RWPE2 (cell line): ENCODE results near the gene USB1.

ENCODE experiments used
- ATAC-seq: fragments of 200-7000 bp; cut with Tn5 transposase; 3 replicates; pipeline ENCODE4 v1.9.1; 2021; ENCODE audit warnings: low read depth
- DNase-seq: peaks from one replicate; pipeline ENCODE4 v3.0.0-alpha.2; 2020; ENCODE audit warnings: low spot score
- H3K27ac ChIP-seq: fragments of 450-650 bp; 2 replicates; pipeline ENCODE4 v1.5.1; 2017; ENCODE audit warnings: mild to moderate bottlenecking; ENCODE audit not compliant: poor library complexity, severe bottlenecking
- H3K27me3 ChIP-seq: fragments of 250-450 bp; sonication (Bioruptor Pico); 2 replicates; pipeline ENCODE4 v1.5.1; 2021; ENCODE audit warnings: mild to moderate bottlenecking, moderate library complexity; ENCODE audit not compliant: insufficient read depth, poor library complexity, severe bottlenecking
- H3K36me3 ChIP-seq: fragments of 250-450 bp; sonication (Bioruptor Pico); 2 replicates; pipeline ENCODE4 v1.5.1; 2020; ENCODE audit warnings: low read depth, mild to moderate bottlenecking, moderate library complexity
- H3K4me1 ChIP-seq: fragments of 250-450 bp; sonication (Bioruptor Pico); 2 replicates; pipeline ENCODE4 v1.5.1; 2021; ENCODE audit warnings: mild to moderate bottlenecking, moderate library complexity; ENCODE audit not compliant: insufficient read depth, poor library complexity, severe bottlenecking
- H3K4me3 ChIP-seq: fragments of 250-450 bp; sonication (Bioruptor Pico); 2 replicates; pipeline ENCODE4 v1.5.1; 2021; ENCODE audit warnings: mild to moderate bottlenecking, moderate library complexity; ENCODE audit not compliant: severe bottlenecking
- H3K9me3 ChIP-seq: fragments of 250-450 bp; sonication (Bioruptor Pico); 2 replicates; pipeline ENCODE4 v1.5.1; 2021; ENCODE audit warnings: mild to moderate bottlenecking, moderate library complexity; ENCODE audit not compliant: severe bottlenecking
- TF ChIP-seq, protein P1 (sequence below): fragments of 450-650 bp; IDR thresholded peaks from one replicate; pipeline ENCODE4 v1.5.1; 2017; ENCODE audit warnings: mild to moderate bottlenecking, moderate library complexity; ENCODE audit not compliant: poor library complexity, severe bottlenecking

Gene USB1

DNA sequence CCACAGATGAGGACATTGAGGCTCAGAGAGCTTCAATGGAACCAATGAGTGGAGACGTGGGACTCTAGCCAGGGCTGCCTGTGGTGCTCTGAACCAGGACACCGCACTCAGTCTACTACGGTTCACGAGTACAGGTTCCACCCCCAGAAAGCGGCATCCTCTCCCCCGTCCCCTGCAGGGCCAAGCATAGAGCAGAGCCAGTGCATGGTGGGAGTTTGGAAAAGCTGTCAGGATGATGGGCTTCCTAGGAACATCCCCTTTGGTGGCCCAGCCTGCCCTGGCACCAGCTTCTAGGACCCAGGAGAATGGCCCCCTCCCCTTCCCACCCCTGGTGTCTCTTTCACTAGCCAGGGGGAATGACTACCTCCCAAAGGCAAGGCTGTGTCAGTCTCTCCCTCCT, 9.1 kb upstream of the USB1 start:
- DNase-seq (no peak), ATAC-seq (no peak)
- Histone ChIP-seq H3K27ac (no peak overlapping the region), H3K4me1 (peaks cover 22% of the 10 kb centered on the region), H3K27me3 (no peaks in the 10 kb centered on the region), H3K36me3 (peaks cover 9% of the 10 kb centered on the region), H3K4me3 (no peak overlapping the region), H3K9me3 (no peaks in the 10 kb centered on the region)
- TF ChIP-seq, protein P1, sequence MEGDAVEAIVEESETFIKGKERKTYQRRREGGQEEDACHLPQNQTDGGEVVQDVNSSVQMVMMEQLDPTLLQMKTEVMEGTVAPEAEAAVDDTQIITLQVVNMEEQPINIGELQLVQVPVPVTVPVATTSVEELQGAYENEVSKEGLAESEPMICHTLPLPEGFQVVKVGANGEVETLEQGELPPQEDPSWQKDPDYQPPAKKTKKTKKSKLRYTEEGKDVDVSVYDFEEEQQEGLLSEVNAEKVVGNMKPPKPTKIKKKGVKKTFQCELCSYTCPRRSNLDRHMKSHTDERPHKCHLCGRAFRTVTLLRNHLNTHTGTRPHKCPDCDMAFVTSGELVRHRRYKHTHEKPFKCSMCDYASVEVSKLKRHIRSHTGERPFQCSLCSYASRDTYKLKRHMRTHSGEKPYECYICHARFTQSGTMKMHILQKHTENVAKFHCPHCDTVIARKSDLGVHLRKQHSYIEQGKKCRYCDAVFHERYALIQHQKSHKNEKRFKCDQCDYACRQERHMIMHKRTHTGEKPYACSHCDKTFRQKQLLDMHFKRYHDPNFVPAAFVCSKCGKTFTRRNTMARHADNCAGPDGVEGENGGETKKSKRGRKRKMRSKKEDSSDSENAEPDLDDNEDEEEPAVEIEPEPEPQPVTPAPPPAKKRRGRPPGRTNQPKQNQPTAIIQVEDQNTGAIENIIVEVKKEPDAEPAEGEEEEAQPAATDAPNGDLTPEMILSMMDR = no peak

DNA sequence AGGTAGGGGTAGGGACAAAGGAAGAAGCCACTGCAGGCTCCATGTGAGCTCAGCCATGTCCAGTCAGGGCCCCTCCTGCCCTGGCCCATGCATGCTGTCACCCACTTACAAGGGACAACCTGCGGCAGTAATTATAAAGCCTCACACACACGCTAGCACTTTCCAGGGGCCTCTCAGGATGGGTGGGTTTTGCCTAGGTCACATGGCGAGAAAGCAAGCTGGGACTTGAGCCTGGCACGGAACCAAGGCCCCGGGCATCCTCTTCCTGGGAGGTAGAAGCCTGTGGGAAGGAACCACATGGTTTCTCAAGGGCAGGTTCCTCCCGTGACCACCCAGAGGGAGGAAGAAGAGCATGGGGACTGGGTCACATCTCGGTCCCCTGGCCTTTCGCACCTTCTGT, 7.8 kb upstream of the USB1 start:
- ATAC-seq = peak; percentile 52
- peak overlapping the region; percentile 34 for H3K27ac ChIP-seq
- H3K27me3 ChIP-seq = no peaks in the 10 kb centered on the region
- peaks cover 27% of the 10 kb centered on the region for H3K4me1 ChIP-seq
- H3K4me3 ChIP-seq = no peak overlapping the region
- no peaks in the 10 kb centered on the region for H3K9me3 ChIP-seq
- no peak for DNase-seq
- TF ChIP-seq, protein P1 = no peak
- peaks cover 13% of the 10 kb centered on the region for H3K36me3 ChIP-seq

DNA sequence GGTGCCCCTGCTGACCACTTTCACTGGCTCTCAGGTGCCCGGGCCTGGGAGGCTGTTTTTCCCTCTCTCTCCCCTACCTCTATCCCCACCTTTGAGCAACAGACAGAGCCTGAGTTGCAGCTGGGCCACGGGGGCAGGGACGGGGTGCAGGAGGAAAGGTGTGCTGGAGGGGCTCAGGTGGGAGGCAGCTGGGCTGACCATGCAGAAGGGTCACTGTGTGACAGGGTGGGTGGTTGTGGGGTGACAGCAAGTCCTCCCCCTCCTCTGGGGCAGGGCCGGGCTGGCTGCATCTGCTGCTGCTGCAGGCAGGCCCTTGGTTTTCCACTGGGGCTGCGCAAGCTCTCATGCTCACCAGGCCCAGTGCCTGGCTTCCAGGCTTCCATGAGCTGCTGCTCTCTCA, 7.3 kb upstream of the USB1 start:
- TF ChIP-seq, protein P1 = no peak
- no peaks in the 10 kb centered on the region for H3K9me3 ChIP-seq
- ATAC-seq = no peak
- H3K27ac ChIP-seq = peak overlapping the region; percentile 34
- no peak overlapping the region for H3K4me3 ChIP-seq
- H3K4me1 ChIP-seq = peaks cover 27% of the 10 kb centered on the region
- peaks cover 13% of the 10 kb centered on the region for H3K36me3 ChIP-seq
- DNase-seq = no peak
- no peaks in the 10 kb centered on the region for H3K27me3 ChIP-seq

DNA sequence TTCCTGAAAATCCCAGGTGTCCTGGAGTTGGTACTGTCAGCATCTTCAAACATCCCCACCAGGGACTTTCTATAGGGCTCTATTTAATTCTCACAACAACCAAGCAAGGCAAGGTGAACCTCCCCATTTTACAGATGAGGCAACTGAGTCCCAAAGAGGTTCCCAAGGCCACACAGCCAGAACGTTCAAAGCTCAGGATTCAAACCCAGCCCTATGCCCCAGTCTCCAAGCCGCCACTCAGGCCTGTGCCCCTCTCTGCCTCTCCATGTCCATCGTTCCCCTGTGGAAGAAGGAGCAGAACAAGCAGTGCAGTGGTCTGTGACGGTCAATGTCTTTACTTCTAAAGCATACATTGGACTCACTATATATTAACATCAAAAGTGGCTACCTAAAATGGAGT, 6.8 kb upstream of the USB1 start:
- TF ChIP-seq, protein P1 = no peak
- no peaks in the 10 kb centered on the region for H3K9me3 ChIP-seq
- no peak for ATAC-seq

DNA sequence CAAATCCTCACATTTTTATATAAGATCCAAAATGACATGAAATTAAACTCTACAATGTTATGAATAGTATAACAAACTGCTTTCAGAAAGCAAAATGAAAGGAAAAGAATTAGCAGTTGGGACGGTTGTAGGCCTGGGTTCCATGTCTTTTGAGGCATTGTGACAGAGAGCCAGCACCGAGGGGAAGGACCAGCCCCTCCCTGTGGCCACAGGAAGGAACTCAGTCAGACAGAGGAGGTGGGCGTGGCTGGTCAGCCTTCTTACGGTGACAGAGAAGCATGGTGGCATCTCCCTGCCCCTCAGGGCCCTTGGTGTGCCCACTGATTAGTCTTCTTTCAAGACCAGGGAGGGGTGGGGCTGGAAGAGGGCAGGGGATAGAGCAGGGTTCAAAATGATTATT, 6.4 kb upstream of the USB1 start:
- H3K4me3 ChIP-seq = no peak overlapping the region
- no peaks in the 10 kb centered on the region for H3K27me3 ChIP-seq
- peaks cover 31% of the 10 kb centered on the region for H3K4me1 ChIP-seq
- TF ChIP-seq, protein P1 = peak; percentile 30
- H3K9me3 ChIP-seq = no peaks in the 10 kb centered on the region
- H3K36me3 ChIP-seq = peaks cover 13% of the 10 kb centered on the region
- ATAC-seq = no peak
- H3K27ac ChIP-seq = no peak overlapping the region
- no peak for DNase-seq

More for the DNA sequence above, 6.8 kb upstream of the USB1 start:
- H3K27me3 ChIP-seq = no peaks in the 10 kb centered on the region
- H3K27ac ChIP-seq = no peak overlapping the region
- H3K36me3 ChIP-seq = peaks cover 13% of the 10 kb centered on the region
- DNase-seq = no peak
- H3K4me3 ChIP-seq = no peak overlapping the region
- H3K4me1 ChIP-seq = peaks cover 29% of the 10 kb centered on the region
